ENCODE data around the gene ADAMTS3.
A peak's percentile ranks its signal among the peaks of the same experiment; 100 is the strongest.

Gene ADAMTS3

DNA sequence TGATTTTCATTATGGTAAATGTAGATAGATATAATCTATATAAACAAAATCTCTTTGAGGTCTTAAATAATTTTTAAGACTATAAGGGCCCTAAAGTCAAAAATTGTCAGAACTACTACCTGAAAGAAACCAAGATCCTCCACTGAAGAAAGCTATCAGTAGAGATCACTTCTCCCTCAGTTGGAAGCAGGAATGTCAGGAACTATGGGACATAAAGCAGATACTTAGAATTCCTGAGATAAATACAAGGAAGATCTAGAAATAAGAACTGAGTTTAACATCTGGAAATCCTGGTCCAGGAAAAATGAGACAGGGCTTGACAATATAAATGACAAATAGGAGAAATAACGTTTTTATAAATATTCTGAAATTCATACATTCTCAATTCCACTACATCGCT is 97.2 kb downstream of the ADAMTS3 start:
- TF ChIP-seq CEBPB (IDR thresholded peaks at IDR 0.05): no peak

DNA sequence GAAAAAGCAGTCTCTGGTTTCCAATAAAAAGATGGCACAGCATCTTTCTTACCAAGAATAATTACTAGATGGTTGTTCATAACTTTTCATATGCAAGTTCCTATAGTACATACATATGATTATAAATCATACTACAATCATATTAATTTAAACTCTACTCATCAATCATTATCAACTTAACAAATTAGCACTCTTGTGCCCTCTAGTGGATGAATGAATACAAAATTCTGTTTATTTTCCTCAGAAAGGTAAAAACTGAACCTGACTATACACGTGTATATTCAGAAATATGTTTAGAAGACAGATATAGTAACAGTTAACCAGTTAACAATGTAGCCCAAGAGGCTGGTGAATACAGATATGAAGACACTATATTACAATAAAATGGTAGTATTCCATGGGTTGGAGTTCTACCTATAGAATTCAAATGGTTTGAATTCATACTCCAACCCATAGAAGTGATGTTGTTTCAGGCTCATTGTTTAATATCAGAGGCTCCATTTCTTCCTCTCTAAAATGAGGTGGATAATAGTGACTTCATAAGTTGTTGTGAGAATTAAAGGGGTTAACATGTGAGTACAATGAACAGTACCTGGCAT is 100.0 kb downstream of the ADAMTS3 start:
- TF ChIP-seq TCF12 (IDR thresholded peaks at IDR 0.05; ENCODE audit: low read depth) (no peak), RAD21 (IDR thresholded peaks at IDR 0.05; ENCODE audit: low read depth) (peak; percentile 61)

DNA sequence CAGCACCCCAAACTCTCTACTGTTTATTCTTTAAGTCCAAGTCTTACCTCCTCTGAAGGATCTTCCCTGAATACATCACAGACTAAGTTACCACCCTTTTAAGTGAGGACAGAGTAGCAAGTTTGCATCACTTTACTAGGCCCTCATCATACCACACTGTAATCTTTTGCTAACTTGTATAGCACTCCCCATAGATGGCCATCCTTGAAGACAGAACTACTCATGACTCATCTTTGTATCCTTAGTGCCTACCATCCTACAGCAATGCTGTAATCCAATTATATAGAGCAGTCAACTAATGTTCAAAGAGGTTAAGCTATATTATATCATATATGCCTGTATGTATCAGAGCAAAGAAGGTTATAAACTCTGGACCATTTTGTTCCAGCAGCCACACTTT is 101.4 kb downstream of the ADAMTS3 start:
- TF ChIP-seq, protein P1, sequence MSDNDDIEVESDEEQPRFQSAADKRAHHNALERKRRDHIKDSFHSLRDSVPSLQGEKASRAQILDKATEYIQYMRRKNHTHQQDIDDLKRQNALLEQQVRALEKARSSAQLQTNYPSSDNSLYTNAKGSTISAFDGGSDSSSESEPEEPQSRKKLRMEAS (IDR thresholded peaks at IDR 0.05): no peak

DNA sequence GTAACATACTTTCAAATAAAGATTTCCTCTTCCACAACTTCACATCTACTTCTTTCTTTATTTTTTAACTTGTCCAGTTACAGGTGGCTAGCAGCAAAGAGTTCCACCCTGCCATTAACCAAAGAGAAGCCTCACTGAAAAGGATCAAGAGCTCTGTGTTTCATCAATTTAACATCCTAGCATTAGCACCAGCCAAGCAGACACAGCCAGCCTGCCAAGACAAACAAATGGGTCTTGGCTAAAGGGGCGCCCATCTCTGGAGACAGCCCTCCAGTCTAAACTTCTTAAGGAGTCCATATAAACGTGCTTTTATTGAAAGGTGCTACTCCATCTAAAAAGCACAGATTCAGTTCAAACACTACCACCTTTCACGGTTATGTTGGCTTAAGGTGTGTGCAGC is 105.3 kb downstream of the ADAMTS3 start:
- no peak for TF ChIP-seq TCF12 (IDR thresholded peaks at IDR 0.05; ENCODE audit: low read depth)
- TF ChIP-seq, protein P1 (IDR thresholded peaks at IDR 0.05): no peak

DNA sequence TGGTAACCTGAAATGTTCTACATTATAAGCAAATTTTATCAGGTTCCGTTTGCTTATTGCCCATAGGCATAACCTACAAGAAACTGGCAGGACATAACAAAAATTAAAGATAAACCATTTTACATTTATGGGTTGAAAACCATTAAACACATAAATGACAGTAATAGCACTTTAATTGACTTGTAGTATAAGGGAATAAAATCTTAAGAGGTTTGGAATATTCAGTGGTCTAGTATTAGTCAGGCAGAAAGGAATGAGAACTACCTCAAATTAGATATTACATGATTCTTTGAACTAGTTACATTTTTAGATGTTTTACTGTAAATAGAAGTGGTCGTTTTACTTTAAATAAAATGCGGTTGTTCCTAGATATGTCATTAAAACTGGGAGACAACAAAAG is 111.9 kb downstream of the ADAMTS3 start:
- TF ChIP-seq EP300 (IDR thresholded peaks at IDR 0.05; ENCODE audit: borderline replicate concordance) (no peak), CREB1 (IDR thresholded peaks at IDR 0.05; ENCODE audit: low read depth) (no peak)

DNA sequence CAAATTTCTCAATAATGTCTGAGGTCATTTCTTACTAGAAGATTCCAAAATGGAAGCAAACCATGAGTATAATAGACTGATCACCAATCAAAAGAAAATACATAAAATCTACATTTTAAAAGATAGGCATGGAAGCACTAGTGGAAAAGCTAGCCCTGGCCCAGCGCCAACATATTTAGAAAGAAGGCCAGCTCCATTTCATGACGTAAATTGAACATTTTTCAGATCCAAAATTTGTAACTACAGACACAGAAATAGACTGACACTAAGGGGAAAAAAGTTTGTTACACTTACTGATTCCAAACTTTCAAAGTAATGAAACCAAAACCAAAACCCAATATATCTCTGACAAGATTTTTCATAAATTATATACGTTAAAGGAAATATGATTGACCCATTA is 117.7 kb downstream of the ADAMTS3 start:
- TF ChIP-seq, protein P1 (IDR thresholded peaks at IDR 0.05): no peak
- no peak for TF ChIP-seq CEBPB (IDR thresholded peaks at IDR 0.05)
- TF ChIP-seq RAD21 (IDR thresholded peaks at IDR 0.05; ENCODE audit: low read depth): no peak
- TF ChIP-seq TAF1 (IDR thresholded peaks at IDR 0.05; ENCODE audit: low read depth): no peak
- TF ChIP-seq YY1 (IDR thresholded peaks at IDR 0.05; ENCODE audit: low read depth): no peak
- TF ChIP-seq CREB1 (IDR thresholded peaks at IDR 0.05; ENCODE audit: low read depth): no peak
- TF ChIP-seq, protein P2, sequence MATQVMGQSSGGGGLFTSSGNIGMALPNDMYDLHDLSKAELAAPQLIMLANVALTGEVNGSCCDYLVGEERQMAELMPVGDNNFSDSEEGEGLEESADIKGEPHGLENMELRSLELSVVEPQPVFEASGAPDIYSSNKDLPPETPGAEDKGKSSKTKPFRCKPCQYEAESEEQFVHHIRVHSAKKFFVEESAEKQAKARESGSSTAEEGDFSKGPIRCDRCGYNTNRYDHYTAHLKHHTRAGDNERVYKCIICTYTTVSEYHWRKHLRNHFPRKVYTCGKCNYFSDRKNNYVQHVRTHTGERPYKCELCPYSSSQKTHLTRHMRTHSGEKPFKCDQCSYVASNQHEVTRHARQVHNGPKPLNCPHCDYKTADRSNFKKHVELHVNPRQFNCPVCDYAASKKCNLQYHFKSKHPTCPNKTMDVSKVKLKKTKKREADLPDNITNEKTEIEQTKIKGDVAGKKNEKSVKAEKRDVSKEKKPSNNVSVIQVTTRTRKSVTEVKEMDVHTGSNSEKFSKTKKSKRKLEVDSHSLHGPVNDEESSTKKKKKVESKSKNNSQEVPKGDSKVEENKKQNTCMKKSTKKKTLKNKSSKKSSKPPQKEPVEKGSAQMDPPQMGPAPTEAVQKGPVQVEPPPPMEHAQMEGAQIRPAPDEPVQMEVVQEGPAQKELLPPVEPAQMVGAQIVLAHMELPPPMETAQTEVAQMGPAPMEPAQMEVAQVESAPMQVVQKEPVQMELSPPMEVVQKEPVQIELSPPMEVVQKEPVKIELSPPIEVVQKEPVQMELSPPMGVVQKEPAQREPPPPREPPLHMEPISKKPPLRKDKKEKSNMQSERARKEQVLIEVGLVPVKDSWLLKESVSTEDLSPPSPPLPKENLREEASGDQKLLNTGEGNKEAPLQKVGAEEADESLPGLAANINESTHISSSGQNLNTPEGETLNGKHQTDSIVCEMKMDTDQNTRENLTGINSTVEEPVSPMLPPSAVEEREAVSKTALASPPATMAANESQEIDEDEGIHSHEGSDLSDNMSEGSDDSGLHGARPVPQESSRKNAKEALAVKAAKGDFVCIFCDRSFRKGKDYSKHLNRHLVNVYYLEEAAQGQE (IDR thresholded peaks at IDR 0.05; ENCODE audit: low read depth): no peak
- TF ChIP-seq FOXM1 (IDR thresholded peaks at IDR 0.05; ENCODE audit: borderline replicate concordance, low read depth): no peak
- TF ChIP-seq NFIC (IDR thresholded peaks at IDR 0.05): no peak

DNA sequence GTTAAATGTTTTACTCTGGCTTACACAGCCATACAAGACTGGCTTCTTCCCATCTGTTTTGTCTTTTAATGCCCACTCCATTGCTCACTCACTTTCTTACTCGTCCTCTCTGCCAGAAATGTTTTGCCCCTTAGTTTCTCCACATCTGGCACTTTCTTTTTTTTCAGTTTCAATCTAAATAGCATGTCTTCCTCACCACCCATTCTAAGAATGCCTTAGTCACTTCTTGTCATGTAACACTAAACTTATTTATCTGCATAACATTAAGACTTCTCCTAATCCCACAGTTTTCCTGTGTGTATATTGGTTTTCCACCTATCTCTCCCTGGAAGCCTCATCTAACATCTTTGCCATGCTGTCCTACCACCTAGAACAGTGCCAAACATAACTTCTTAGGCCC is 119.3 kb downstream of the ADAMTS3 start:
- TF ChIP-seq TCF12 (IDR thresholded peaks at IDR 0.05; ENCODE audit: low read depth) (no peak), TAF1 (IDR thresholded peaks at IDR 0.05; ENCODE audit: low read depth) (no peak), EGR1 (IDR thresholded peaks at IDR 0.05) (no peak), TEAD4 (IDR thresholded peaks at IDR 0.05) (no peak), RAD21 (IDR thresholded peaks at IDR 0.05; ENCODE audit: low read depth) (no peak), ZBTB7A (IDR thresholded peaks at IDR 0.05; ENCODE audit: low read depth) (no peak), CEBPB (IDR thresholded peaks at IDR 0.05) (no peak), EP300 (IDR thresholded peaks at IDR 0.05; ENCODE audit: borderline replicate concordance) (no peak), CREB1 (IDR thresholded peaks at IDR 0.05; ENCODE audit: low read depth) (no peak), NFIC (IDR thresholded peaks at IDR 0.05) (no peak), YY1 (IDR thresholded peaks at IDR 0.05; ENCODE audit: low read depth) (no peak), FOXM1 (IDR thresholded peaks at IDR 0.05; ENCODE audit: borderline replicate concordance, low read depth) (no peak)
- TF ChIP-seq, protein P2 (IDR thresholded peaks at IDR 0.05; ENCODE audit: low read depth): no peak
- TF ChIP-seq, protein P3, sequence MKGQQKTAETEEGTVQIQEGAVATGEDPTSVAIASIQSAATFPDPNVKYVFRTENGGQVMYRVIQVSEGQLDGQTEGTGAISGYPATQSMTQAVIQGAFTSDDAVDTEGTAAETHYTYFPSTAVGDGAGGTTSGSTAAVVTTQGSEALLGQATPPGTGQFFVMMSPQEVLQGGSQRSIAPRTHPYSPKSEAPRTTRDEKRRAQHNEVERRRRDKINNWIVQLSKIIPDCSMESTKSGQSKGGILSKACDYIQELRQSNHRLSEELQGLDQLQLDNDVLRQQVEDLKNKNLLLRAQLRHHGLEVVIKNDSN (IDR thresholded peaks at IDR 0.05): no peak
- TF ChIP-seq, protein P1 (IDR thresholded peaks at IDR 0.05): no peak

DNA sequence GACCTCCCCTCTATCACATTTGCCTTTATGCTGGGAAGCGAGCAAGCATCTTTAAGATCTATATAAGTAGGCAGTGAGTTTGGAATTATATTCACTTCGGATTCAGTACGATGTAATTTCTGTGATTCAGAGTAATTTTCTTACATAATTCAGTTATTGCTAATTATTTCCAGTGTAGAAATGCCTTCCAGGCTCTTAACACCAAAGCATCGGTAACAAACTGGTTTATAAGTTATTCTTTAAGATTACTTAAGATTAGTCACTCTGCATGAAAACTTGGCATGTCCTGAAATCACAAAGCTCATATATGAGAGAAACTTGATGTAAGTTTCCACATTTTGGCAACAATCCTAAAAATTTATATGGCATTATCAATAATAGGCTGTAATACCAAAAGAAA is 120.8 kb downstream of the ADAMTS3 start:
- TF ChIP-seq ZBTB7A (IDR thresholded peaks at IDR 0.05; ENCODE audit: low read depth): no peak
- no peak for TF ChIP-seq TAF1 (IDR thresholded peaks at IDR 0.05; ENCODE audit: low read depth)
- no peak for TF ChIP-seq RAD21 (IDR thresholded peaks at IDR 0.05; ENCODE audit: low read depth)
- TF ChIP-seq, protein P2 (IDR thresholded peaks at IDR 0.05; ENCODE audit: low read depth): no peak
- TF ChIP-seq CEBPB (IDR thresholded peaks at IDR 0.05): no peak
- no peak for TF ChIP-seq TEAD4 (IDR thresholded peaks at IDR 0.05)
